Epithelial cell of esophagus (primary cell): Measurements from ENCODE around the gene ABHD1.

Experiments used
- DNase-seq: peaks from one replicate; pipeline ENCODE4 v3.0.0; 2010; ENCODE audit warnings: low read depth
- H3K4me3 ChIP-seq: 2 replicates; pipeline ENCODE4 v1.5.1; 2011; ENCODE audit warnings: mild to moderate bottlenecking, low read length, control low read depth
- TF ChIP-seq, protein P1 (sequence below): IDR thresholded peaks from 2 replicates; pipeline ENCODE4 v1.5.1; 2011; ENCODE audit warnings: low read depth, mild to moderate bottlenecking, low read length, control low read depth, inconsistent platforms; ENCODE audit not compliant: insufficient read depth; ENCODE audit errors: missing control alignments

The ABHD1 gene

DNA sequence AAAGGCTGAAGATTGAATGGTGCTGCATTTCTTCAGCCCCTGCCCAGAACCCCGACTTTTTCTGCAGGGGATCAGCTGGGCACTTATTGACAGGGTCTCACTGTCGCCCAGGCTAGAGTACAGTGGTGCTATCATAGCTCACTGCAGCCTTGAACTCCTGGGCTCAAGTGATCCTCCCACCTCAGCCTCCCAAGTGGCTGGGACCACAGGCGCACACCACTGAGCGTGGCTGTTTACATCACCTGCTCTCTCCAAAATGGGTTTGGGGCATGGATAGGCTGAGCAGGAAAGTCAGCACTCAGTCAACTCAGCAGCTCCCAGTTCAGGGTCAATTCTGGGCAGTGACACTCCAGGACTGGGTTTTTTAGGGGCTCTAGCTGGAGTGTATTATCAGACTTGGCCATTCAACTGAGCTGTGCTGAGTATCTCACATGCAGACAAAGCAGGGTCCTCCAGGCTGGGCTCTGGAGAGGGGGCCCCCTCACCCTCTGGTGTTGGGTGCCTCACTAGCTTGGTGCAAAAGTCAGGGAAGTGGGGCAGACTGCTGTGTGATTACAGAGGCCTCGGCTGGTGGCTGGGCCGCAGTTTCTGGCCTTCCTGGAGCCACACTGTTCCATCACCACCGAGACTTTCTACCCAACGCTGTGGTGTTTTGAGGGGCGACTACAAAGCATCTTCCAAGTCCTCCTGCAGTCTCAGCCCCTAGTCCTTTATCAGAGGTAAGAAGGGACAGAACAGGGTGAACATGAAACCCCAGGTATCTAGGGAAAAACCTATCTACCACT, 4.5 kb downstream of the ABHD1 start:
- DNase-seq = no peak
- TF ChIP-seq, protein P1, sequence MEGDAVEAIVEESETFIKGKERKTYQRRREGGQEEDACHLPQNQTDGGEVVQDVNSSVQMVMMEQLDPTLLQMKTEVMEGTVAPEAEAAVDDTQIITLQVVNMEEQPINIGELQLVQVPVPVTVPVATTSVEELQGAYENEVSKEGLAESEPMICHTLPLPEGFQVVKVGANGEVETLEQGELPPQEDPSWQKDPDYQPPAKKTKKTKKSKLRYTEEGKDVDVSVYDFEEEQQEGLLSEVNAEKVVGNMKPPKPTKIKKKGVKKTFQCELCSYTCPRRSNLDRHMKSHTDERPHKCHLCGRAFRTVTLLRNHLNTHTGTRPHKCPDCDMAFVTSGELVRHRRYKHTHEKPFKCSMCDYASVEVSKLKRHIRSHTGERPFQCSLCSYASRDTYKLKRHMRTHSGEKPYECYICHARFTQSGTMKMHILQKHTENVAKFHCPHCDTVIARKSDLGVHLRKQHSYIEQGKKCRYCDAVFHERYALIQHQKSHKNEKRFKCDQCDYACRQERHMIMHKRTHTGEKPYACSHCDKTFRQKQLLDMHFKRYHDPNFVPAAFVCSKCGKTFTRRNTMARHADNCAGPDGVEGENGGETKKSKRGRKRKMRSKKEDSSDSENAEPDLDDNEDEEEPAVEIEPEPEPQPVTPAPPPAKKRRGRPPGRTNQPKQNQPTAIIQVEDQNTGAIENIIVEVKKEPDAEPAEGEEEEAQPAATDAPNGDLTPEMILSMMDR = no peak

DNA sequence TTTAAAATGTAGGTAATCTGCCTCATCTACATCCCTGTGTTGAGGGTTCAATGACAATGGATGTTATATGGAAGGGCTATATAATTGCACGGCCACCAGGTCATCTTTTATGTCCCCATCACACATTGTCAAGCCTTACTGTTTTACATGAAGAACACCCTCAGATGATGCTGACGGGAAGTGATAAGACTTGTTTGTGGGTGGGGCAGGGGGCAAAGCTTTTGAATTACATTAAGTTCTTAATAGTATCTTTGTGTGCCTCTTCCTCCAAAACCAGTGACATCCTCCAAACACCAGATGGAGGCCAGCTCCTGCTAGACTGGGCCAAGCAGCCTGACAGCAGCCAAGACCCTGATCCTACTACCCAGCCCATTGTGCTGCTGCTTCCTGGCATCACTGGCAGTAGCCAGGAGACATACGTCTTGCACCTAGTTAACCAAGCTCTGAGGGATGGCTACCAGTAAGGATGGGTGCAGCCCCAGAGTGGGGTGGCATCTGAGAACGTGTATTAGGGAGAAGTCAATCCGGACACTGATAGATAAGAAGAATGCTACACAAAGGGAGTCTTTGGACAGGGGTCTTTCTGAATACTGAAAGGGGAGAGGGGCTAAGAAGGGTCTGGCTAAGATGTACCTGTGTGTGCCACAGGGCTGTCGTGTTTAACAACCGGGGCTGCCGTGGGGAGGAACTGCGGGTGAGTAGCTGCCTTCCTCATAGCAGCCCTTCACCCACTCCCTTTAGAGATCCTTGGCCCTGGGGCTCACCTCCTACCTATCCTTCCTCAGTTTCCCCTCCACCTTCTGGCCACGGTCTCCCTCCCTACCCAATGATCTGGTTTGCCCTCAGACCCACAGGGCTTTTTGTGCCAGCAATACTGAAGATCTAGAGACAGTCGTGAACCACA, 5.3 kb downstream of the ABHD1 start:
- TF ChIP-seq, protein P1 = no peak
- DNase-seq = no peak
- no peak overlapping the region for H3K4me3 ChIP-seq

More for the DNA sequence above, 4.5 kb downstream of the ABHD1 start:
- H3K4me3 ChIP-seq = no peak overlapping the region

DNA sequence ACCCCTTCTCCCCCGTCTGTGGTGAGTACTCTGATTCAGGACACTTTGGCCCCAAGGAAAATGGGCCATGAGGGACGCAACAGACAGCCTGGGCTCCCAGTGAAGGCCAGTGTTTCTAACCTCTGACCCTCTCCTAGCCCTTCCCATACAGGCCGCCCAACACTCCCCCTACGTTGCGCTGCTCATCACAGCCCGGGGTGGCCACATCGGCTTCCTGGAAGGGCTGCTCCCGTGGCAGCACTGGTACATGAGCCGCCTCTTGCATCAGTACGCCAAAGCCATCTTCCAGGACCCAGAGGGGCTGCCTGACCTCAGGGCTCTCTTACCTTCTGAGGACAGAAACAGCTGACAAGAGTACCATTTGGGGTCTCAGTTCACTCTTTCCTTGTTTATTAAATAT, 6.8 kb downstream of the ABHD1 start:
- no peak for DNase-seq
- TF ChIP-seq, protein P1 = no peak
- H3K4me3 ChIP-seq = no peak overlapping the region

DNA sequence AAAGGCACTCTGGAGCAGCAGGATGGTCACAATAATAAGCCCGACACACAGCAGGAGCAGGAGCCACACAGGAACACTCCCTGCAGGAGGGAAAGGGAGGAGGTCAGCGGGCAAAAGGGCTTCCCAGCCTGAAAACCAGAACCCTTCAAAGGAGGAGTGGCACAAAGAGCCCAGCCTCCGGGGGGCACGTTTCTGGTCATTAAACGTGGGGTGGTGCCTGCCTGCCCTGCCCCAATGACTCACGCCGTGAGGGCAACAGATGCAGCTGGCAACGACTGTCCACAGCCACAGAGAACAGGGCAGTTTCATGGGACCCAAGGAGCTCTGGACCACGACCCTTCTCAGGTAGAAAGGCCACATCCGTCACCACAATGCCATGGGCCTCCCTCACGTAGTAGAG, 7.8 kb downstream of the ABHD1 start:
- DNase-seq = no peak
- TF ChIP-seq, protein P1 = no peak
- no peak overlapping the region for H3K4me3 ChIP-seq

DNA sequence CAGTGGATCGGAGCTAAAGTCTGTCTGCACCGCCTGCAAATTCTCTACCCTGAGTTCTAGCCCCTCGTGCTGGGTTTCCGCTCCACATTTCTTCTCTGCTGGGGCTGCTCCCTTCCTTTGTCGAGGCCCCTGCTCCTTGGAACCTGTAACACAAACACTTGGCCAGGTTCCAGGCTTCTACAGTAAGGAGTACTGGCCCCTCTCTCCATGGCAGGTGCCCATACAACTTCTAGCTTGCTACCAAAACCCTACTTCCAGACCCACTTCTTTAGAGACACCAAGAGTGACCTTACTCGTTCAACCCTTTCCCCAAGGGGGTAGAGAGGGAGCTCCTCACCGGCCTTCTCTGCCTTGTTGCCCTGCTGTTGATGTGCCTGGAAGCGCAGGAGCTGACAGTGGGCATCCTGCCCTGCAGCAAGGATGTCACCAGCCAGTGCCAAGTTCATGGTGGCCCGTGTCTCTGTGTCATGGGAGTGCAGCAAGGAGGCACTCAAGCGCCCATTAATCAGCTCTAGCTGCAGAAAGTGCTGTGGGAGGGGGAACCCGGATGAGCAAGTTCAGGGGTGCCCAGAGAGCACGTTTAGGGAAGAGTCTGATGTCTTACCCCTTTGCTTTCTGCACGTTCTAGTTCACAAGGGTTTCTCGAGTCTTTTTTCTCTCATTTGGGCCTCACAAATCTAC, 9.7 kb downstream of the ABHD1 start:
- DNase-seq = no peak
- peak overlapping the region; percentile 74 for H3K4me3 ChIP-seq
- TF ChIP-seq, protein P1 = no peak

DNA sequence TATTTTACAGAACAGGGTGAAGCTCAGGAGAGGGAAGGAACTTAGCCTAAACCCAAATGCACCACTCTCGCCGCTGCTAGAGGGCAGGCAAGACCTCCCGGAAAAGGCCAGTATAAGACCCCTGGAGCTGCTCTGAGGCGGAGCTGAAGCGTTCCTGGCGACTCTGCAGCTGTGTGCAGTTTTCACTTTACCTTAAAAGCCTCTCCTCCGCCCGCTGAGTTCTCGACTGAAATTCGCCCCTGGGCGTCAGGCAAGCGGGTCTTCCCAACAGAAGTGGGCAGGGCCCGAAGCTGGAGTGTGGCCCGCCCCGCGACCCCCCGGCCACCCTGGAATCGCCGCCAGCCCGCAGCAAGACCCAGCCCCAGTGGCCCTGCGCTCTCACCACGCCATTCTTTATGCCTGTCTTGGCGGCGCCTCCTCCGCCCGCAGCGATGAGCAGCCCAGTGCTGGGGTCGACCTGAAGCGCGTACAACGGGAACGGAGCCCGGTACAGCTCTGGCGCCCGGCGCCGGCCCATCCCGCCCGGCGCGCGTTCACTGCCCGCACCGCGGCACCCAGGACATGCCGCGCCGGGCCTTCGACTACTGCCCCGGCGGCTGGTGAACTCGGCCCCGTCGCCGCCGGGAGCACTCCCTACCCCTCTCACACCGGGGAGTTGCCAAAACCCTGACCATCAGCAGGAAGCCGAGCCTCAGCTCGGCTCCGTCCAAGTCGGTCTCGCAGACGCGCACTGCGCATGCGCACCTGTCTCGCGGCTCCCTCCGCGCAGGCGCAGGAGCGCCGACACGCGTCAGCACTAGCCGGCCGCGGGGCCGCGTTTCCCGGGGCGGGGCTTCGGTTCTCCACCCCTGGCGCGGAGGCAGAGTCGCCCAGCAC, 10.5 kb downstream of the ABHD1 start, which contains the start of gene PREB:
Gene PREB, minus strand, starts transcription at position 732 of the 876 bp plus-strand sequence. Its CDS starts 215 bp downstream, at position 517.
- peak; percentile 94 for DNase-seq
- H3K4me3 ChIP-seq = peak within 1 kb of the TSS; percentile 74
- TF ChIP-seq, protein P1 = no peak
